ENCODE data around the gene MEGF11.

GRCh38 chr15:66045542-66045941 lies 208.0 kb downstream of the MEGF11 start:
- TF ChIP-seq ZNF274 (IDR thresholded peaks at IDR 0.05; ENCODE audit: low read depth, low read length): no peak
- no peak for TF ChIP-seq SUZ12 (IDR thresholded peaks at IDR 0.05; ENCODE audit: extremely low read depth, insufficient read depth, insufficient read length)
